ENCODE results near the gene DCAF5.
"Not testable (repeated sequence)": the region's sequence is repeated elsewhere in the genome, so short reads cannot be mapped to it uniquely, and the experiment has no call there.

The DCAF5 gene

DNA sequence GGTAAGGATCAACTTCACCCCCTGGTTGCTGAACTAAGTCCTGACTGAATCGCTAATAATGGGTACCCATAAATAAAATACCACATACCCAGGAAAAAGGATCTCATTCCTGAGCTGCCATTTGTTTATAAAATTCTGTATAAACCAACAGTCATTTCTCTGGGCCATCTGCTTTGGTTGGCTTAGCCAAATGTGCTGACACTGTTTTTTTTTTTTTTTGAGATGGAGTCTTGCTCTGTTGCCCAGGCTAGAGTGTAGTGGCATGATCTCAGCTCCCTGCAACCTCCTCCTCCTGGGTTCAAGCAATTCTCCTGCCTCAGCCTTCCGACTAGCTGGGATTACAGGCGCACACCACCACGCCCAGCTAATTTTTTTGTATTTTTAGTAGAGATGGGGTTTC is 87.0 kb downstream of the DCAF5 start:
- not testable (repeated sequence) for DNase-seq

- DNase-seq, result no peak
These were observed 88.3 kb downstream of the DCAF5 start for GRCh38 chr14:69064596-69064995.

DNA sequence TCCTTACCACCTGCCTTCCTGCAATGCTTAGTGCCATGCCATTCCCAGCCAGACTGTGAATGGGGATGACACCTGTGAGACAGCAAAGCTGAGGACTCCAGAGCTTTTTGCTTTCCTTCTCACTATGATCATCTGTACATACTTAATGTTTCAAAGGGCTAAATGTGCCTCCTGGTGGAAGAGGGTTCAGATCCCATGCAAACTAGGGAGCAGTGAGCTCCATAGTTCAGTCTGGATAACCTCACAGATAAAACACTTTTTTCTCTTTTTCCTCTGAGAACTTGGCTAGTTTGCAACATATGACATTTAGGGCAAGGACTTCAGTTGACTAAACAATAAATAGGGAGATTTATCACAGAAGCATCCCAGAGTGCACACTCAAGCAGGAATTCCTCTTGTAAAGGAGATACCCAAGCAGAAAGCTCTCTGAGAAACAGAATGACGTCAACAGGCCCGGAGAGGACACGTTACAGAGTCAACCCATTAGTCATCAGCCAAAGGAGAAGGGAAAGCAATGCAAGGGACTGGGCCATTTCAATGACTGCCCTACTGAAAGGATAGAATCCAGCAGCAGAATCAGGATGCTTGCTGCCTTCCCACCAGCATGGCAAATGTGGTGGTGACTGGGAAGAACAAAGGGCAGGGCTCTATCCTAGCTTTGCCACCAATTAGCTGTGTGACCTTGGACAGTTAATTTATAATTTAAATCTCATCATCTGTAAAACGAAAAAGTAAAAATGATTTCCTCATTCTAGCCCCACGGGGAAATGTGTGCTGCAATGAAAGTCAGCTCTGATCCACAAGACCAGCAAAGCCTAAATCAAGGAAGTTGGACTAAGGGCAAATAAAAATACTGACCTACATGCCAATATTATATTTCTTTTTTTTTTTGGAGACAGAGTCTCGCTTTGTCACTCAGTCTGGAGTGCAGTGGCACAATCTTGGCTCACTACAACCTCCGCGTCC is 93.0 kb downstream of the DCAF5 start:
- no peak for DNase-seq

DNA sequence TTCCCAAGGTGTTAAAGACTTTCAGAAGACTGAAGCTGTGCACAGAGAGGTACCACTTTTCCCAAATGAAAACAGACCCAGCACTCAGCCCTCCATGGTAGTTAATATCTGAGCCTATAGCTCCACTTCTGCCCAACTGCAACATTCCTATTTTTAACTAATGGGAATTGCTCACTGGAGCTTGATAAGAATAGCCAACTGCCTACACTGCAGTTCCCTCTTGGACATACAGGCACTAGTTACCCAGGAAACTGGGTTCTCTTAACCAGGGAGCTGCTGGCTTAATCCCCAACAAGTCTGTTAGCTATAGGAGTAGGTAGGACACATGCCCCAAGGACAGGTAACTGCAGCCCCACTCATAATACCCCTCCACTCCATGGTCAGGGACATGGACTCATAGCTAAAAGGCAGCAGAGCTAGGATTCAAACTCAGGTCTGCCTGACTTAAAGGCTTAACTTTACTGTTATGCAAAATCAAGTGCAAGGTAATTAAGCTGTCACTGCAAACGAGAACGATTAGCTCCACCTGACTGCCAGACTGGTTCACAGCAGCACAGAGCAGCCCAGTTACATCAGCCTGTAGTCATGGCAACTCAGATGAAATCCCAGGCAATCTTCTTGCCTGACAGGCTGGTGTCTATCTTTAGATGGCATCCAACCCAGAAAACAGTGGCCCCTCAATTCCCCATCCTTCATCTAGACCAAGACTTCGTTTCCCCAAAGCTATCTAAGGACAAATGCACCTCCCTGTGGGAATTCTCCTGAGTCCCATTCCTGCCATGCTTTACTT is 96.7 kb downstream of the DCAF5 start:
- no peak for DNase-seq

- no peak for DNase-seq
These were observed 97.8 kb downstream of the DCAF5 start for GRCh38 chr14:69055125-69055524.

DNA sequence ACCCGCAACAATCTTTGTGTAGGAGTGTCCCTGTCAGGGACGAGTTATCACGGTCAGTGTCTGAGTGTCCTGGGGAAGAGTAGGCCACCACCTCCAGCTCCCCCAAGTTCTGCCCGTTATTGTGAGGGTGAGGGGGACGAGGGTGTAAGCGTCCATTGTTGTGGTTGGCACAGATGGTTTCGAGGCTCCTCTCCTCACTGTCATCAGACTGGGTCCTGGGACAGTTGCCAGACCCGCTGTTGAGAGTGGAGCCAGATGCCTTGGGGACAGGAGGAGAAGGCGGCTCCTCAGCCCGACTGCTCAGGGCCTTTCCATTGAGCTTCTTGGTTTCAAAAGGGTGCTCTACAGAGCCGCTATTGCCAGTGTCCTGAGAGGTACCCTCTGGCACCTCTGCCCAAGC is 98.9 kb downstream of the DCAF5 start:
- no peak for DNase-seq

- DNase-seq, result no peak
These were observed 100.7 kb downstream of the DCAF5 start for GRCh38 chr14:69052181-69052601.

DNA sequence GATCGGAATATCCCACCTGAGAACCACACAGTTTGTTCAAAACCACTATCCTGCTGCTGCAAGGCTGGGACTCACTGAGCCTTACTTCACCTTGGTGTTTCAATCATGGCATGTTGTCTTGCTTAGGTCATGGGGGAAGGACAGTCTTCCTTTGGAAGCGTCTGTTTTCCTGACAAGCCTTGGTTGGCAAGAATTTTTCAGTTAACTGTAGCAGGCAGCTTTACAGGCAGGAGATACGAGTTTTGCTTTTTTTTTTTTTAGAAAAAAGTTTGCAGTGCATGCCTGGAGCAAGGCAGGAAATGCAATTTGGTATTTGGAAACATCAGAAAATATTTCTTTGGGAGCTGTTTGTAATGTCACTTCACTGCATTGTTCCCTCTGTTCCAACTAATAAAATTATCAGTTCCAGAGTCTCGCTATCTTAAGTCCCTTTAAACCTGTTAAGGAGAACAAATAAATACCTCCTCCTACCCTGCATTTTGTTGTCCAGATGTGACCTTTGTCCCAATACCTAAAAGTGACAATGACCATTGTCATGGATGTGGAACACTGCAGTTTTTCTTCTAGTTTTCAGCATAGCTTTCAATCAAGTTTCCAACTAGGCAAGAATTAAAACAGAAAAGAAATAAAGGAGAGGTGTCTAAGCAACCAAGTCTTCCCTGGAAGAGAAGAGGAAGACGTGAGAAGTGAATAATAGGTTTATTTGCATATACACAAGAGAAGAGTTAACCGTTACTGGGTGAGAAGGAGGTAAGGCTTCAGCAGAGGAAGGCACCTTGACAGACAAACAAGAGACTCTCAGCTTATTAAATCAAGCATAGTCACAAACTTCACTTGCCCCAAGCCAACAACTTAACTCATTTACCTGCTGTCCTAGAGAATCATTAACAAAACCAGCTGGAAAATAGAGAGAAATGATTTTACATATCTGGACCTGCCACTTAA is 102.4 kb downstream of the DCAF5 start:
- DNase-seq, result no peak

- DNase-seq, result no peak
These were observed 103.2 kb downstream of the DCAF5 start for GRCh38 chr14:69049675-69050074.

DNA sequence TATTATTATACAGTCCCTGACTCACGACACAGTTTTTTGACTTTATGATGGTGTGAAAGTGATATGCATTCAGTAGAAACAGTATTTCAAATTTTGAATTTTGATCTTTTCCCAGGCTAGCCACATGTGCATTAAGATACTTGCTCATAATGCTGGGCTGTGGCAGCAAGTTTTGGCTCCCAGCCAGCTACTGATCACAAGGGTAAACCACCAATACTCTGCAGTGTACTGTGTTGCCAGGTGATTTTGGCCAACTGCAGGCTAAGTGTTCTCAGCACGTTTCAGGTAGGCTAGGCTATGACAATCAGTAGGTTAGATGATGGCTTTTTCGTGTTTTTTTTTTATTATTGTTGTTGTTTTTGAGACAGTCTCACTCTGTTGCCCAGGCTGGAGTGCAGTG is 104.5 kb downstream of the DCAF5 start:
- DNase-seq, result no peak

DNA sequence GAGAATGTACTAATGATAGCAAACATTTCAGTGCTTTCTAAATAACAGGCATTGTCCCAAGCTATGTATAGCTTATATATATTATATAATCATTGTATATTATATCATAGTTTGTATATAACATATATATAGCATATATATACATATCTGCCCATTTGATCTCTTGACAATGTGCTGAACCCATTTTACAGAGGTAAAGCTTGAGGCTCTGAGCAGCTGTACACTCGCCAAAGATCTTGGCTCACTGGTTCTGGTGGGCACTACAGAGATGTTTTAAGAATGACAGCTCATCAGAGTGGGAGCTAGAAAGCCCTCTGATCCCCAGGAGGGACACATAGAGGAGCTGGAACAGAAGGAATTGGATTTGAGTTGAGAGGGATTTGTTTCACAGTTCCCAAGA is 105.7 kb downstream of the DCAF5 start:
- DNase-seq, result no peak

DNA sequence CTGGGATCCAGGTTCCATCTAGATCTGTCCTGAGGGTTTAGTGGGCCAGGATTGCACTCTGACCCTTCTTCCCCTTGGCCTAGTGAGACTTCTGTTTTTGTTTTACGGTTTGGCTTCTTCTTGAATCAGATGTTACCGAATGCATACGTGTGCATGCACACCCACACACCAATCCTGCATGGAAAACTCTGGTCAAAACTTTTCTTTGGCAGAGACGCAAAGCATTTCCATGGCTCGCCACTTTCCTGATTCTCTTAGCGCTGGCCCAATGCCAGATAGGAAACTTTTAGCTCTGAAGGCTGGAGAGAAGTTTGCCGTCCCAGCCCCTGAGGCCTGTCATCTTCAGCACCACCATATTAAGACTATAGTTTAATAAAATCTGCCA is 106.5 kb downstream of the DCAF5 start:
- no peak for DNase-seq

GRCh38 chr14:69045857-69046475 is 107.0 kb downstream of the DCAF5 start:
- no peak for DNase-seq

DNA sequence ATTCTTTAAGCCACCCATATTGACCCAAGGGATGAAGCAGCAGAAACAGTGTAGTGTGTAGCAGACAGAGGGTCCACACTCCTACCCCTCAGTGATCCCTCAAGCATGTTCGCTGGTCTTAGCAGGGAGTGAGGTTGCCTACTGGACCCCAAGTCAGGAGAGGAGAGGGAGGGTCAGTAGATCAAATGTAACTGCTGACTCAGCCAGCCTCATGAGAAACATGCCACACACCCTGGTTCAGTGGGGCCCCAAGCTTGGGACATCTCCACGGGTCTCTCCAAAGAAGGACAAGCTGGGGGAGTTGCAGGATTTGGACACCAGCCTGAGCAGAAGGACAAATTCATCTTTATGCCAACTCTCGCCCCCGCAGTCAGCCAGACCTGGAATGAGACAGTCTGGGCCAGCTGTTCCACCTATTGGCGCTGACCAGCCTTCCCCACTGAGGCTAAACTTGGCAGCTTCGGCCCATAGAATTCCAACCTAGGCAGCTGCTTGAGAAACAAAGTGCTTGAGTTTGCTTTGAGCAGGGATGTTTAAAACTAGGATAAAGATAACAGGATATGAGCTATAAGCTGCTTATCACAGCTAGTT is 107.9 kb downstream of the DCAF5 start:
- no peak for DNase-seq

DNA sequence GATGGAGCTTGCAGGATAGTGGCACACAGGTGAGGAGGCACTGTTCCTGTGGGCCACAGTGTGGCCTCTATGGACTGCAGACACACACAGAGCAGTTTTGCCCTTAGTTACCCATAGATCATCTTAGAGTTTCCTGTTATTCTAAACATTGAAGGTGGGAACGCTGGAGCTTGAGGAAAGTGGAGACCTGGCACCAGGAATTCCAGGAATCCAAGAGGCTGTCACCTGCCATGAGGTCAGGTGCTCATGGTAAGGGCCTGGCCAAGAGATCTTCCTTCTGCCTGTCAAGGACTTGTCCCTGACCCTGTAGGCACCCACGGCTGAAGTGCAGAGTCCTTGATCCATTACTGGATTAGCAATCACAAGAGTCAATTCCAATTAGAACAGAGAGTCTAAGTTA is 108.6 kb downstream of the DCAF5 start:
- no peak for DNase-seq

- no peak for DNase-seq
These were observed 109.2 kb downstream of the DCAF5 start for GRCh38 chr14:69043596-69044260.

- DNase-seq, result no peak
These were observed 110.0 kb downstream of the DCAF5 start for GRCh38 chr14:69042787-69043444.

DNA sequence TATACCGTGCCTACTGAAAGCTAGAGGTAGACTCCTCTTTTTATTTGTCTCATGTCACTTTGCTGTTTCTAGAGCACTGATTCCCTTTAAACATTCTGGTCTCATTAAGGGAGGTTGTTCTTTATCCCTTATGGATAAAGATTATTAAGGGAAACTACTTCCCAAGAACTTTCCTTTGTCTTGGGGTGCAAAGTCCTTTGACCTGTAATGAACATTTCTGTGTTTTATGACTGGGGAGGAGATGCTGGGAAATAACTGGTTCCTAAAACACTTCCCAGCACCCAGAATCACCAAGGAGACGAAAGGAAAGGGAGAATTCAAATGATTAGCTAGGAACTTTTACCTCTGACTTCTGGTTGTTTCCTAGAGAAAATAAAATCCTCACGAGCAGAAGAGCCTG is 110.6 kb downstream of the DCAF5 start:
- no peak for DNase-seq

- DNase-seq, result no peak
These were observed 111.1 kb downstream of the DCAF5 start for GRCh38 chr14:69041783-69042182.

- DNase-seq, result no peak
These were observed 112.6 kb downstream of the DCAF5 start for GRCh38 chr14:69040353-69040752.

DNA sequence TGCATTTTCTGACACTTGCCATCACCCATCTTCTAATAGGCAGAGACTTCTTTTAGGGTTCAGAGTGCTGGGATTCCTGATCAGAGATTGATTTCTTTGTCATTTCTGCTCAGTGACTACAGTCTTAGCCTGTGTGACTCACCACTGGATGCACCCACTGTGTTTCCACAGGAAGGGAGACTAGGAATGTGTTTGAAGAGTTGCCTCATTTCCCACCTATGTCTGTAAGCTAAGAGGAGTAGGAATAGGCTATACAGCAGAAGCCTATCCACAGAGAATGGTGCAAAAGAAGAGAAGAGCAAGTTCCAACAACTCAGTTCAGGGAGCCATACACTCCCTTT is 113.7 kb downstream of the DCAF5 start:
- DNase-seq, result no peak
